Epithelial cell of proximal tubule (primary cell): ENCODE results near the gene FCHO2. TPM values are rescaled to one million over a fixed set of nuclear protein-coding genes. Genes with fewer than 3 reads are reported as not detected.
"Not testable (repeated sequence)": the region's sequence is repeated elsewhere in the genome, so short reads cannot be mapped to it uniquely, and the experiment has no call there.

Source experiments
- DNase-seq: peaks from one replicate; pipeline ENCODE4 v3.0.0-alpha.2; 2011; ENCODE audit warnings: low read depth
- H3K4me3 ChIP-seq: 2 replicates; pipeline ENCODE4 v1.5.1; 2011; ENCODE audit warnings: low read depth, mild to moderate bottlenecking, low read length
- total RNA-seq: library from RNA; depleted of rRNA; stranded (reverse); fragments of >200 nt; gene quantifications from 2 replicates; pipeline ENCODE4 v1.2.3, GENCODE V29; 2015
- TF ChIP-seq, protein P1 (sequence below): conservative IDR thresholded peaks from 2 replicates; pipeline ENCODE4 v1.5.1; 2012; ENCODE audit warnings: low read depth, mild to moderate bottlenecking, low read length

FCHO2 gene
- total RNA-seq, 1 donor from 2014 or later = 5.5 TPM

GRCh38 chr5:72925336-72926010 lies 30.4 kb upstream of the FCHO2 start:
- TF ChIP-seq, protein P1, sequence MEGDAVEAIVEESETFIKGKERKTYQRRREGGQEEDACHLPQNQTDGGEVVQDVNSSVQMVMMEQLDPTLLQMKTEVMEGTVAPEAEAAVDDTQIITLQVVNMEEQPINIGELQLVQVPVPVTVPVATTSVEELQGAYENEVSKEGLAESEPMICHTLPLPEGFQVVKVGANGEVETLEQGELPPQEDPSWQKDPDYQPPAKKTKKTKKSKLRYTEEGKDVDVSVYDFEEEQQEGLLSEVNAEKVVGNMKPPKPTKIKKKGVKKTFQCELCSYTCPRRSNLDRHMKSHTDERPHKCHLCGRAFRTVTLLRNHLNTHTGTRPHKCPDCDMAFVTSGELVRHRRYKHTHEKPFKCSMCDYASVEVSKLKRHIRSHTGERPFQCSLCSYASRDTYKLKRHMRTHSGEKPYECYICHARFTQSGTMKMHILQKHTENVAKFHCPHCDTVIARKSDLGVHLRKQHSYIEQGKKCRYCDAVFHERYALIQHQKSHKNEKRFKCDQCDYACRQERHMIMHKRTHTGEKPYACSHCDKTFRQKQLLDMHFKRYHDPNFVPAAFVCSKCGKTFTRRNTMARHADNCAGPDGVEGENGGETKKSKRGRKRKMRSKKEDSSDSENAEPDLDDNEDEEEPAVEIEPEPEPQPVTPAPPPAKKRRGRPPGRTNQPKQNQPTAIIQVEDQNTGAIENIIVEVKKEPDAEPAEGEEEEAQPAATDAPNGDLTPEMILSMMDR = no peak
- DNase-seq = no peak

DNA sequence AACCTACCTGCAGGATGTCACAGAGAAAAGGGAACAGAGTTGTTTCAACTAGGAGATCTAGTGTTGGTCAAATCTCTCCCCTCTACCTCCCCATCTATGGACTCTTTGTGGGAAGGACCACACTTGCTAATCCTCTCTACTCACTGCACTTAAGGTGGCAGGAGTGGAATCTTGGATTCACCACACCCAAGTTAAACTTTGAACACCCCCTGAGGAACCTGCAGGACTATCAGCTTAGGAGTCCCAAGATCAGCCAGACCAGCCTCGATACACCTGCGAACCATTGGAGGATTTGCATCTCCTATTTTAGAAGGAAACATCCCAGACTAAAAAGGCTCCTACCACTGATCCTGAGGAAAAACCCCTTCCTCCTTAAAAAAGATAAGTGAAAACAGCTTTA lies 23.2 kb upstream of the FCHO2 start:
- H3K4me3 ChIP-seq, DNase-seq: not testable (repeated sequence)

More at GRCh38 chr5:72925336-72926010, 30.4 kb upstream of the FCHO2 start:
- no peak overlapping the region for H3K4me3 ChIP-seq

GRCh38 chr5:72934953-72935725 lies 20.7 kb upstream of the FCHO2 start:
- DNase-seq, H3K4me3 ChIP-seq: not testable (repeated sequence)

DNA sequence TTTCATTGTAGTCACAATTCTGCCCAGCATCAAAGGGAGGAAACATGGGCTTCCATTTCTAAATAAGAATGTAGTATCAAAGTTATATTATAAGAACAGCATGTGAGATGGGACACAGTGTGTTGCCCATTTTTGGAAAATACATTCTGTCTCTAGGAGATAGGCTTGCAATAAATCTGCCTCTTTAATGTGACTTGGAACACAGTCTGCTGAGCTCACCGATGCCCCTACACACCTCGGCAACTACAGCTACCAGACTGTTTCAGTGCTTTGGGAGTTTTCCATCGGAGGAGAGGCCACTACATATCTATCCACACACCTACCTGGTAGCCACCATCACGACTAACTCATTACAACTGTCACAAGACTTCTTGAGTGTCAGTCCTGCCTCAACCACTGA lies 18.9 kb upstream of the FCHO2 start:
- TF ChIP-seq, protein P1 = no peak
- H3K4me3 ChIP-seq = no peak overlapping the region
- no peak for DNase-seq

- H3K4me3 ChIP-seq = no peak overlapping the region
- no peak for DNase-seq
- TF ChIP-seq, protein P1 = no peak
Measured at GRCh38 chr5:72937517-72938061, 18.3 kb upstream of the FCHO2 start.

GRCh38 chr5:72938206-72938605 lies 17.6 kb upstream of the FCHO2 start:
- DNase-seq = peak; percentile 89
- H3K4me3 ChIP-seq = no peak overlapping the region

DNA sequence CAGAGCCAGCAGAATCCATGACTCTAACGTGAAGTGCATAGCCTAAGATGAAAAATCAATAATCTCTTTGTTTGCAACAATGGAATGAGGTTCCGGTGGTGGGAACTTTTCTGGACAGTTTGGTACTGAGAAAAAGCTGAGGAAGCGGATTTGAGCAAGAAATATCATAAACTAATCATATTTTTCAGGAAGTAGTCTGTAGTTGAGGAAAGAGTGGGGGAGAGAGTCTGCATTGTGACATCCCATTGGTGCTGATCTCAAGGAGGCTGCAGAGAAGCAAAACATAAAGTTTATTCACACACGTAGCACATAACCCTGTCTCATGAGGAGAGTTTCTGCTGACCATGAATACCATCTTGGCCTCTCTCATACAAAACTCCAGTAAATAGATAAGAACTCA lies 15.8 kb upstream of the FCHO2 start:
- DNase-seq = no peak
- H3K4me3 ChIP-seq = no peak overlapping the region
- TF ChIP-seq, protein P1 = no peak

More at GRCh38 chr5:72938206-72938605, 17.6 kb upstream of the FCHO2 start:
- TF ChIP-seq, protein P1 = no peak
